GM12873 (cell line): ENCODE measurements around the gene FOXI1.

Source experiments
- CTCF ChIP-seq: IDR thresholded peaks from 2 replicates; pipeline ENCODE4 v1.5.1; 2012; ENCODE audit warnings: low read depth, mild to moderate bottlenecking, moderate library complexity, low read length, control low read depth; ENCODE audit not compliant: insufficient read depth; ENCODE audit errors: missing control alignments

Gene FOXI1

GRCh38 chr5:170078931-170079330 is 26.8 kb upstream of the FOXI1 start:
- TF ChIP-seq CTCF, result no peak

- TF ChIP-seq CTCF, result no peak
Measured at GRCh38 chr5:170080217-170080616, 25.5 kb upstream of the FOXI1 start.

- no peak for TF ChIP-seq CTCF
Measured at GRCh38 chr5:170080786-170081445, 24.8 kb upstream of the FOXI1 start.

GRCh38 chr5:170081616-170082015 is 24.1 kb upstream of the FOXI1 start:
- no peak for TF ChIP-seq CTCF

GRCh38 chr5:170082701-170083100 is 23.0 kb upstream of the FOXI1 start:
- TF ChIP-seq CTCF, result no peak

- TF ChIP-seq CTCF, result no peak
Measured at GRCh38 chr5:170087168-170087817, 18.4 kb upstream of the FOXI1 start.

- no peak for TF ChIP-seq CTCF
Measured at GRCh38 chr5:170092455-170093101, 13.1 kb upstream of the FOXI1 start.
